DOHH2 (cell line): ENCODE measurements around the gene ZNF683.

Source experiments
- EZH2phosphoT487 ChIP-seq: fragments of 200-600 bp; sonication (generic); IDR thresholded peaks from 2 replicates; pipeline ENCODE4 v1.6.1; 2017; ENCODE audit warnings: borderline replicate concordance, mild to moderate bottlenecking, antibody characterized with exemption, low read length, moderate library complexity, mixed read lengths
- TF ChIP-seq, protein P1 (sequence below): fragments of 200-600 bp; sonication (generic); IDR thresholded peaks from one replicate; pipeline ENCODE4 v1.5.1; 2014; ENCODE audit warnings: antibody characterized with exemption, mild to moderate bottlenecking, low read depth, low read length; ENCODE audit not compliant: poor library complexity, severe bottlenecking

DNA sequence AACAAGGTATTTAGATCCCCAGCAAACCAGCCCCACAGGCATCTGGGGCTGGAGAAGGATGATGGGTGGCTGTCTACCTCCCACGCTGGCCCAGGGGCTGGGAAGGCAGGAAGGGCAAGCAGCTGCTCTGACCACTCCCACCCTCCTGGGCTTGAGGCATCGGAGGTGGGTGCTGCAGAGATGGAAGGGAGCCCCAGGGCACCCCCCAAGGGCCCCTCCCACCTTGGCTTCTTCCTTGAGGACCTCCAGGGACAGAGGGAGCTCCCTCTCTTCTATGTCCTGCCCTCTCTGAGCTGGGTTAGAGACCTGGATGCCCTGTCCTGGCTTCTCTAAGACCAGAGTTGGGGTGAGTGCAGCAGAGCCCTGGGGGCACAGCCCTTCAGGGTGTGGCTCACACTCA is 51.7 kb downstream of the ZNF683 start:
- TF ChIP-seq, protein P1, sequence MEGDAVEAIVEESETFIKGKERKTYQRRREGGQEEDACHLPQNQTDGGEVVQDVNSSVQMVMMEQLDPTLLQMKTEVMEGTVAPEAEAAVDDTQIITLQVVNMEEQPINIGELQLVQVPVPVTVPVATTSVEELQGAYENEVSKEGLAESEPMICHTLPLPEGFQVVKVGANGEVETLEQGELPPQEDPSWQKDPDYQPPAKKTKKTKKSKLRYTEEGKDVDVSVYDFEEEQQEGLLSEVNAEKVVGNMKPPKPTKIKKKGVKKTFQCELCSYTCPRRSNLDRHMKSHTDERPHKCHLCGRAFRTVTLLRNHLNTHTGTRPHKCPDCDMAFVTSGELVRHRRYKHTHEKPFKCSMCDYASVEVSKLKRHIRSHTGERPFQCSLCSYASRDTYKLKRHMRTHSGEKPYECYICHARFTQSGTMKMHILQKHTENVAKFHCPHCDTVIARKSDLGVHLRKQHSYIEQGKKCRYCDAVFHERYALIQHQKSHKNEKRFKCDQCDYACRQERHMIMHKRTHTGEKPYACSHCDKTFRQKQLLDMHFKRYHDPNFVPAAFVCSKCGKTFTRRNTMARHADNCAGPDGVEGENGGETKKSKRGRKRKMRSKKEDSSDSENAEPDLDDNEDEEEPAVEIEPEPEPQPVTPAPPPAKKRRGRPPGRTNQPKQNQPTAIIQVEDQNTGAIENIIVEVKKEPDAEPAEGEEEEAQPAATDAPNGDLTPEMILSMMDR = no peak
- no peak for TF ChIP-seq EZH2phosphoT487
